Sigmoid colon (tissue), 4 donors: ENCODE measurements around the gene USP34.
"Not testable (repeated sequence)": the region's sequence is repeated elsewhere in the genome, so short reads cannot be mapped to it uniquely, and the experiment has no call there.

Experiments used
- CTCF ChIP-seq, 4 experiments: fragments of 450-650 bp in 3 of 4; fragments of 200-600 bp in 1 of 4; IDR thresholded peaks; one replicate each; pipeline ENCODE4 v1.5.1; 2016 to 2019; ENCODE audit warnings: antibody characterized with exemption in 4 of 4, mild to moderate bottlenecking in 3 of 4, moderate library complexity in 2 of 4
- EP300 ChIP-seq, 4 donors: sonication (generic); formaldehyde crosslinking; IDR thresholded peaks; one replicate each; pipeline ENCODE4 v1.6.1; 2017; ENCODE audit warnings: antibody characterized with exemption in 4 of 4
- POLR2A ChIP-seq, 2 donors: fragments of 450-650 bp; IDR thresholded peaks; one replicate each; pipeline ENCODE4 v1.6.1; 2016; ENCODE audit warnings: antibody characterized with exemption in 2 of 2, mild to moderate bottlenecking in 2 of 2, moderate library complexity in 2 of 2
- POLR2AphosphoS5 ChIP-seq, 4 donors: sonication (generic); formaldehyde crosslinking; IDR thresholded peaks; one replicate each; pipeline ENCODE4 v1.6.1; 2017; ENCODE audit warnings: antibody characterized with exemption in 4 of 4

GRCh38 chr2:61468231-61468630 lies 2.7 kb downstream of the USP34 start:
- TF ChIP-seq CTCF, POLR2A, POLR2AphosphoS5, EP300 (IDR thresholded peaks at IDR 0.05): not testable (repeated sequence)
